PFSK-1 (cell line): ENCODE data around the gene SMTNL2.

Experiments used
- FOXP2 ChIP-seq: optimal IDR thresholded peaks from 2 replicates; pipeline ENCODE3; 2011; ENCODE audit warnings: borderline replicate concordance, control low read depth, inconsistent platforms; ENCODE audit not compliant: insufficient read depth; ENCODE audit errors: extremely low read length, extremely low read depth
- POLR2AphosphoS5 ChIP-seq: IDR thresholded peaks from 2 replicates; pipeline ENCODE4 v1.6.1; 2012; ENCODE audit warnings: low read depth, mild to moderate bottlenecking, control low read depth, low read length, moderate library complexity
- REST ChIP-seq, 2 experiments: IDR thresholded peaks; 2 replicates each; pipeline versions ENCODE4 v1.6.1 to v1.8.0; 2011 to 2012; ENCODE audit warnings: low read depth in 2 of 2, low read length in 2 of 2, control low read depth in 1 of 2, inconsistent platforms in 1 of 2, mild to moderate bottlenecking in 1 of 2, moderate library complexity in 1 of 2; ENCODE audit not compliant: insufficient read depth in 1 of 2
- SIN3A ChIP-seq: IDR thresholded peaks from 2 replicates; pipeline ENCODE4 v1.6.1; 2012; ENCODE audit warnings: mild to moderate bottlenecking, low read length, moderate library complexity, borderline replicate concordance; ENCODE audit not compliant: insufficient read depth
- TAF1 ChIP-seq: IDR thresholded peaks from 2 replicates; pipeline ENCODE4 v1.6.1; 2012; ENCODE audit warnings: low read length, control low read depth, borderline replicate concordance; ENCODE audit not compliant: insufficient read depth

Gene SMTNL2

GRCh38 chr17:4622375-4622774 is 38.0 kb downstream of the SMTNL2 start:
- TF ChIP-seq REST (IDR thresholded peaks at IDR 0.05; ENCODE audit: insufficient read depth in 1 of 2, low read depth in 2 of 2, low read length in 2 of 2), result no peak
- TF ChIP-seq FOXP2, result no peak
- TF ChIP-seq TAF1, result no peak
- TF ChIP-seq POLR2AphosphoS5, result no peak
- no peak for TF ChIP-seq SIN3A

GRCh38 chr17:4623249-4623648 is 38.9 kb downstream of the SMTNL2 start:
- no peak for TF ChIP-seq TAF1
- no peak for TF ChIP-seq SIN3A
- no peak for TF ChIP-seq REST (IDR thresholded peaks at IDR 0.05; ENCODE audit: insufficient read depth in 1 of 2, low read depth in 2 of 2, low read length in 2 of 2)
- no peak for TF ChIP-seq FOXP2
- TF ChIP-seq POLR2AphosphoS5, result no peak

- no peak for TF ChIP-seq FOXP2
- no peak for TF ChIP-seq POLR2AphosphoS5
- TF ChIP-seq TAF1, result no peak
- TF ChIP-seq SIN3A, result no peak
- no peak for TF ChIP-seq REST (IDR thresholded peaks at IDR 0.05; ENCODE audit: insufficient read depth in 1 of 2, low read depth in 2 of 2, low read length in 2 of 2)
Measured at GRCh38 chr17:4625181-4625617, 40.9 kb downstream of the SMTNL2 start.

GRCh38 chr17:4626734-4627256 is 42.5 kb downstream of the SMTNL2 start:
- no peak for TF ChIP-seq REST (IDR thresholded peaks at IDR 0.05; ENCODE audit: insufficient read depth in 1 of 2, low read depth in 2 of 2, low read length in 2 of 2)
- TF ChIP-seq FOXP2, result no peak
- TF ChIP-seq SIN3A, result no peak
- no peak for TF ChIP-seq TAF1
- no peak for TF ChIP-seq POLR2AphosphoS5
